Activated CD4-positive, alpha-beta T cell treated with anti-CD3 and anti-CD28 coated beads, Interleukin-2, amount 10 ng/mL, durations not matched to agents 24 days and 14 days (primary cell): ENCODE results near the gene NIPAL4. TPM values are rescaled to one million over a fixed set of nuclear protein-coding genes. Genes with fewer than 3 reads are reported as not detected.
"Not testable (repeated sequence)": the region's sequence is repeated elsewhere in the genome, so short reads cannot be mapped to it uniquely, and the experiment has no call there.

Experiments used
- DNase-seq: peaks from one replicate; pipeline ENCODE4 v3.0.0; 2022
- H3K27ac Mint-ChIP-seq: one replicate; pipeline ENCODE4 v1.8.0; 2022; ENCODE audit warnings: mild to moderate bottlenecking, mixed read lengths
- H3K27me3 Mint-ChIP-seq: one replicate; pipeline ENCODE4 v1.8.0; 2022; ENCODE audit warnings: mixed read lengths
- H3K36me3 Mint-ChIP-seq: one replicate; pipeline ENCODE4 v1.8.0; 2022; ENCODE audit warnings: low read depth, mild to moderate bottlenecking, mixed read lengths
- H3K4me1 Mint-ChIP-seq: one replicate; pipeline ENCODE4 v1.8.0; 2021; ENCODE audit warnings: mixed read lengths
- H3K4me3 Mint-ChIP-seq: one replicate; pipeline ENCODE4 v1.8.0; 2022; ENCODE audit warnings: mild to moderate bottlenecking, moderate library complexity, mixed read lengths
- H3K9me3 Mint-ChIP-seq: one replicate; pipeline ENCODE4 v1.8.0; 2021; ENCODE audit warnings: mixed read lengths
- intact Hi-C: fragments of 100-400 bp; cut with micrococcal nuclease; formaldehyde crosslinking; loops from one replicate; pipeline ENCODE4 v1.15.1; 2023
- total RNA-seq: library from RNA; stranded (reverse); gene quantifications from 2 replicates; pipeline ENCODE4 v1.2.3, GENCODE V29; 2022

Gene NIPAL4
- 2.2 and 2.7 TPM in 2 replicates for total RNA-seq

- H3K4me1 Mint-ChIP-seq = peaks cover 29% of the 10 kb centered on the region
- intact Hi-C loops = loop anchor here (5.0 to 10.0 kb wide), 4 partner anchors 137 to 435 kb away; partner anchors contain the start of genes MED7 and THG1L
- peak within 1 kb of the TSS; percentile 64 for H3K27ac Mint-ChIP-seq
- H3K27me3 Mint-ChIP-seq = peaks cover 26% of the 10 kb centered on the region
- H3K9me3 Mint-ChIP-seq = no peaks in the 10 kb centered on the region
- H3K4me3 Mint-ChIP-seq = peak within 1 kb of the TSS; percentile 80
- DNase-seq = peak; percentile 77
- H3K36me3 Mint-ChIP-seq = peaks cover 11% of the 10 kb centered on the region
Observed at GRCh38 chr5:157459715-157460599, at the start of gene NIPAL4. Gene NIPAL4, plus strand, starts transcription at chr5:157460213. Its CDS starts 108 bp downstream, at chr5:157460321.

- H3K27me3 Mint-ChIP-seq = peaks cover 40% of the 10 kb centered on the region
- DNase-seq = no peak
- intact Hi-C loops = no loop called here
- H3K36me3 Mint-ChIP-seq = peaks cover 3% of the 10 kb centered on the region
- H3K27ac Mint-ChIP-seq = no peak overlapping the region
- H3K9me3 Mint-ChIP-seq = peaks cover 8% of the 10 kb centered on the region
- no peak overlapping the region for H3K4me3 Mint-ChIP-seq
- no peaks in the 10 kb centered on the region for H3K4me1 Mint-ChIP-seq
Observed at GRCh38 chr5:157415838-157416237, 44.2 kb upstream of the NIPAL4 start.

- intact Hi-C loops, H3K4me3 Mint-ChIP-seq, DNase-seq, H3K27ac Mint-ChIP-seq, H3K4me1 Mint-ChIP-seq, H3K36me3 Mint-ChIP-seq: not testable (repeated sequence)
- H3K9me3 Mint-ChIP-seq = peaks cover 11% of the 10 kb centered on the region
- peaks cover 17% of the 10 kb centered on the region for H3K27me3 Mint-ChIP-seq
Observed at GRCh38 chr5:157419521-157419920, 40.5 kb upstream of the NIPAL4 start.

- H3K36me3 Mint-ChIP-seq, H3K9me3 Mint-ChIP-seq, H3K27ac Mint-ChIP-seq, H3K4me3 Mint-ChIP-seq: not testable (repeated sequence)
- Mint-ChIP-seq H3K27me3 (peaks cover 35% of the 10 kb centered on the region), H3K4me1 (peaks cover 11% of the 10 kb centered on the region)
- intact Hi-C loops = loop anchor here (2.0 kb wide), 1 partner anchor 289 kb away; no protein-coding TSS in a partner anchor
- DNase-seq = peak; percentile 27
Observed at GRCh38 chr5:157429920-157430319, 30.1 kb upstream of the NIPAL4 start.

GRCh38 chr5:157431544-157432200 lies 28.3 kb upstream of the NIPAL4 start:
- Mint-ChIP-seq H3K4me1 (peaks cover 11% of the 10 kb centered on the region), H3K9me3 (peaks cover 8% of the 10 kb centered on the region), H3K36me3 (no peaks in the 10 kb centered on the region), H3K27me3 (peaks cover 30% of the 10 kb centered on the region), H3K27ac (no peak overlapping the region), H3K4me3 (no peak overlapping the region)
- intact Hi-C loops = loop anchor here (1.0 to 2.0 kb wide), 4 partner anchors 33 to 312 kb away; partner anchors contain the start of gene LSM11
- peak; percentile 84 for DNase-seq

- intact Hi-C loops = no loop called here
- DNase-seq = peak; percentile 52
- H3K9me3 Mint-ChIP-seq = peaks cover 8% of the 10 kb centered on the region
- H3K27me3 Mint-ChIP-seq = peaks cover 12% of the 10 kb centered on the region
- H3K4me1 Mint-ChIP-seq = peaks cover 11% of the 10 kb centered on the region
- H3K4me3 Mint-ChIP-seq = no peak overlapping the region
- H3K27ac Mint-ChIP-seq = no peak overlapping the region
- no peaks in the 10 kb centered on the region for H3K36me3 Mint-ChIP-seq
Observed at GRCh38 chr5:157434096-157434495, 25.9 kb upstream of the NIPAL4 start.

GRCh38 chr5:157443041-157443549 lies 16.9 kb upstream of the NIPAL4 start:
- Mint-ChIP-seq H3K4me1 (no peaks in the 10 kb centered on the region), H3K27me3 (peaks cover 21% of the 10 kb centered on the region), H3K4me3 (no peak overlapping the region), H3K36me3 (no peaks in the 10 kb centered on the region), H3K27ac (no peak overlapping the region), H3K9me3 (no peaks in the 10 kb centered on the region)
- no peak for DNase-seq
- intact Hi-C loops = no loop called here

GRCh38 chr5:157444224-157444623 lies 15.8 kb upstream of the NIPAL4 start:
- Mint-ChIP-seq H3K4me3 (no peak overlapping the region), H3K36me3 (no peaks in the 10 kb centered on the region), H3K9me3 (no peaks in the 10 kb centered on the region), H3K27ac (no peak overlapping the region), H3K27me3 (peaks cover 18% of the 10 kb centered on the region), H3K4me1 (no peaks in the 10 kb centered on the region)
- intact Hi-C loops = no loop called here
- DNase-seq = no peak

- intact Hi-C loops = no loop called here
- no peak for DNase-seq
- Mint-ChIP-seq H3K27ac (no peak overlapping the region), H3K9me3 (no peaks in the 10 kb centered on the region), H3K4me1 (no peaks in the 10 kb centered on the region), H3K36me3 (no peaks in the 10 kb centered on the region), H3K4me3 (no peak overlapping the region), H3K27me3 (peaks cover 15% of the 10 kb centered on the region)
Observed at GRCh38 chr5:157445745-157446411, 14.1 kb upstream of the NIPAL4 start.

- no peaks in the 10 kb centered on the region for H3K4me1 Mint-ChIP-seq
- intact Hi-C loops = no loop called here
Observed at GRCh38 chr5:157446412-157446935, 13.5 kb upstream of the NIPAL4 start.

GRCh38 chr5:157447201-157447637 lies 12.8 kb upstream of the NIPAL4 start:
- Mint-ChIP-seq H3K9me3 (no peaks in the 10 kb centered on the region), H3K36me3 (no peaks in the 10 kb centered on the region), H3K27ac (no peak overlapping the region), H3K4me3 (no peak overlapping the region), H3K4me1 (no peaks in the 10 kb centered on the region), H3K27me3 (peaks cover 15% of the 10 kb centered on the region)
- intact Hi-C loops = no loop called here
- DNase-seq = no peak

More at GRCh38 chr5:157446412-157446935, 13.5 kb upstream of the NIPAL4 start:
- Mint-ChIP-seq H3K4me3 (no peak overlapping the region), H3K27me3 (peaks cover 15% of the 10 kb centered on the region), H3K27ac (no peak overlapping the region), H3K36me3 (no peaks in the 10 kb centered on the region), H3K9me3 (no peaks in the 10 kb centered on the region)
- no peak for DNase-seq

- Mint-ChIP-seq H3K36me3 (no peaks in the 10 kb centered on the region), H3K4me1 (no peaks in the 10 kb centered on the region), H3K27me3 (peaks cover 6% of the 10 kb centered on the region), H3K9me3 (no peaks in the 10 kb centered on the region), H3K27ac (no peak overlapping the region), H3K4me3 (no peak overlapping the region)
- intact Hi-C loops = no loop called here
- no peak for DNase-seq
Observed at GRCh38 chr5:157449011-157449723, 10.8 kb upstream of the NIPAL4 start.

- no peak for DNase-seq
- Mint-ChIP-seq H3K4me3 (no peak overlapping the region), H3K9me3 (no peaks in the 10 kb centered on the region), H3K27ac (no peak overlapping the region), H3K4me1 (no peaks in the 10 kb centered on the region), H3K27me3 (peaks cover 5% of the 10 kb centered on the region), H3K36me3 (no peaks in the 10 kb centered on the region)
- intact Hi-C loops = no loop called here
Observed at GRCh38 chr5:157450024-157450423, 10.0 kb upstream of the NIPAL4 start.
